Stomach (tissue), 9 donors: ENCODE measurements around the gene CD52. TPM values are rescaled to one million over a fixed set of nuclear protein-coding genes. Genes with fewer than 3 reads are reported as not detected.
"Not testable (repeated sequence)": the region's sequence is repeated elsewhere in the genome, so short reads cannot be mapped to it uniquely, and the experiment has no call there.

Source experiments
- DNase-seq, 2 donors: peaks; one replicate each; pipeline versions ENCODE4 v3.0.0 to v3.0.0-alpha.2; 2013 to 2019
- H3K27ac ChIP-seq, 5 donors: fragments of 200-600 bp in 4 of 5; sonication (generic) in 4 of 5; one replicate each; pipeline ENCODE4 v1.5.1; 2013 to 2019; ENCODE audit warnings: mild to moderate bottlenecking in 1 of 5, moderate library complexity in 1 of 5
- H3K27me3 ChIP-seq, 3 donors: fragments of 200-600 bp; sonication (generic); one replicate each; pipeline ENCODE4 v1.5.1; 2017 to 2019; ENCODE audit warnings: mixed run types in 1 of 3
- H3K36me3 ChIP-seq, 4 donors: fragments of 200-600 bp; sonication (generic); 1 replicate in 3 of 4; 2 replicates in 1 of 4; pipeline ENCODE4 v1.5.1; 2016 to 2019
- H3K4me1 ChIP-seq, 4 donors: fragments of 200-600 bp; sonication (generic); one replicate each; pipeline ENCODE4 v1.5.1; 2016 to 2019
- H3K4me3 ChIP-seq, 4 donors: fragments of 200-600 bp; sonication (generic) in 3 of 4; one replicate each; pipeline ENCODE4 v1.5.1; 2016 to 2019; ENCODE audit warnings: mild to moderate bottlenecking in 1 of 4
- H3K9me3 ChIP-seq, 4 donors: fragments of 200-600 bp; sonication (generic); one replicate each; pipeline ENCODE4 v1.5.1; 2016 to 2019
- CTCF ChIP-seq, 7 experiments: fragments of 450-650 bp in 4 of 7; fragments of 200-600 bp in 3 of 7; sonication (generic) in 3 of 7; IDR thresholded peaks; one replicate each; pipeline ENCODE4 v1.5.1; 2016 to 2019; ENCODE audit warnings: antibody characterized with exemption in 7 of 7, control low read depth in 2 of 7, mild to moderate bottlenecking in 1 of 7
- EP300 ChIP-seq: sonication (generic); formaldehyde crosslinking; IDR thresholded peaks from one replicate; pipeline ENCODE4 v1.6.1; 2017; ENCODE audit warnings: antibody characterized with exemption
- POLR2A ChIP-seq, 4 donors: fragments of 450-650 bp; IDR thresholded peaks; one replicate each; pipeline ENCODE4 v1.6.1; 2016; ENCODE audit warnings: antibody characterized with exemption in 4 of 4, control low read depth in 2 of 4, mild to moderate bottlenecking in 1 of 4, moderate library complexity in 1 of 4
- POLR2AphosphoS5 ChIP-seq, 3 donors: sonication (generic); formaldehyde crosslinking; IDR thresholded peaks; one replicate each; pipeline ENCODE4 v1.6.1; 2016; ENCODE audit warnings: antibody characterized with exemption in 3 of 3
- WGBS, 5 donors: extraction: QIAGEN DNeasy Blood & Tissue Kit in 3 of 5; methylation state at CpG; one replicate each; pipeline versions ENCODE4 v1.1.5 to v1.1.7; 2013 to 2018; 5-methylcytosine and 5-hydroxymethylcytosine counted together
- intact Hi-C: fragments of 100-400 bp; cut with DNase I; formaldehyde crosslinking; loops from one replicate; pipeline ENCODE4 v1.15.1; 2023; ENCODE audit warnings: low total_unique reads
- polyA plus RNA-seq, 3 donors: library from polyadenylated mRNA; stranded (reverse); fragments of 200-250 nt; gene quantifications; one replicate each; pipeline ENCODE4 v1.2.3, GENCODE V29; 2013
- total RNA-seq, 5 donors: library from RNA; depleted of rRNA; stranded (reverse); fragments of >200 nt; gene quantifications; one replicate each; pipeline versions ENCODE4 v1.1.0 to v1.2.3, GENCODE V29; 2014 to 2016
- donor health status: healthy with polysubstance abuse.
- donor health status: Bipolar disorder and iron deficiency.
- donor health status: healthy.

Gene CD52
- total and polyA plus RNA-seq, 8 donors: 5.1 to 68.2 (median 21.2) TPM; not detected in 2

GRCh38 chr1:26306290-26307229 is 11.2 kb upstream of the CD52 start, which contains the start of gene UBXN11:
TSS of gene UBXN11 (minus strand) at chr1:26306636. CDS start at chr1:26302883, 3,753 bp downstream.
- Histone ChIP-seq H3K9me3 (no peaks in the 10 kb centered on the region), H3K27me3 (no peaks in the 10 kb centered on the region), H3K4me3 (peak within 1 kb of the TSS; percentile 66 to 93 (median 78)), H3K27ac (peak within 1 kb of the TSS; percentile 6 to 75 (median 62)), H3K36me3 (peaks cover 0 to 2% (median 0%) of the 10 kb centered on the region in 4 donors), H3K4me1 (peaks cover 7 to 31% (median 18%) of the 10 kb centered on the region in 4 donors)
- peak; percentile 94 to 98 for DNase-seq
- intact Hi-C loops: no loop called here
- 1 to 4% (median 2%) methylated on average over 33 to 51 of the region's 51 CpGs for WGBS, 5 donors
- TF ChIP-seq POLR2AphosphoS5 (IDR thresholded peaks at IDR 0.05) (peak in 1 of 3 donors; percentile 43), EP300 (no peak), CTCF (IDR thresholded peaks at IDR 0.05) (no peak), POLR2A (IDR thresholded peaks at IDR 0.05) (no peak)

- no peaks in the 10 kb centered on the region for H3K36me3 ChIP-seq
- DNase-seq: no peak
- no peaks in the 10 kb centered on the region for H3K9me3 ChIP-seq
- peak overlapping the region in 1 of 4 donors; percentile 93 for H3K4me3 ChIP-seq
- WGBS, 5 donors: 25 to 40% (median 33%) methylated on average over 6 of the region's 6 CpGs
- no peak for TF ChIP-seq EP300
- no peak for TF ChIP-seq CTCF (IDR thresholded peaks at IDR 0.05)
- no peak for TF ChIP-seq POLR2A (IDR thresholded peaks at IDR 0.05)
- TF ChIP-seq POLR2AphosphoS5 (IDR thresholded peaks at IDR 0.05): no peak
- peaks cover 7 to 31% (median 18%) of the 10 kb centered on the region in 4 donors for H3K4me1 ChIP-seq
- no peaks in the 10 kb centered on the region for H3K27me3 ChIP-seq
- intact Hi-C loops: no loop called here
- H3K27ac ChIP-seq: peak overlapping the region in 4 of 5 donors; percentile 60 to 75 (median 64)
Measured at GRCh38 chr1:26307363-26307781, 10.4 kb upstream of the CD52 start.

GRCh38 chr1:26307966-26308899 is 9.5 kb upstream of the CD52 start:
- DNase-seq, H3K4me3 ChIP-seq, H3K36me3 ChIP-seq, H3K9me3 ChIP-seq, intact Hi-C loops, H3K27me3 ChIP-seq: not testable (repeated sequence)
- 76 to 84% (median 79%) methylated on average over 21 of the region's 21 CpGs for WGBS, 5 donors
- H3K27ac ChIP-seq: peak overlapping the region in 1 of 5 donors; percentile 14
- H3K4me1 ChIP-seq: peaks cover 7 to 31% (median 18%) of the 10 kb centered on the region in 4 donors

- H3K27me3 ChIP-seq: no peaks in the 10 kb centered on the region
- DNase-seq: no peak
- H3K36me3 ChIP-seq: no peaks in the 10 kb centered on the region
- WGBS, 5 donors: 75 to 83% (median 76%) methylated on average over 5 of the region's 5 CpGs
- H3K9me3 ChIP-seq: no peaks in the 10 kb centered on the region
- TF ChIP-seq POLR2A (IDR thresholded peaks at IDR 0.05) (no peak), POLR2AphosphoS5 (IDR thresholded peaks at IDR 0.05) (no peak), CTCF (IDR thresholded peaks at IDR 0.05) (no peak), EP300 (no peak)
- H3K4me3 ChIP-seq: no peak overlapping the region
- peaks cover 0 to 22% (median 0%) of the 10 kb centered on the region in 4 donors for H3K4me1 ChIP-seq
- H3K27ac ChIP-seq: peak overlapping the region in 1 of 5 donors; percentile 49
- intact Hi-C loops: no loop called here
Measured at GRCh38 chr1:26314501-26314900, 3.3 kb upstream of the CD52 start.
